SK-N-SH (cell line): Measurements from ENCODE around the gene CLPTM1L. TPM values are rescaled to one million over a fixed set of nuclear protein-coding genes. Genes with fewer than 3 reads are reported as not detected.

Experiments
- CTCF ChIA-PET: fragments of 300-600, 350-600 bp; formaldehyde crosslinking; extraction: SDS; loops from one replicate; lab custom pipeline; 2021; lab: Yijun Ruan, JAX
- POLR2A ChIA-PET: fragments of 350-600 bp; sonication (Branson Sonifier 250); formaldehyde crosslinking; extraction: SDS; loops from one replicate; lab custom pipeline; 2020; ENCODE audit warnings: antibody characterized with exemption, inconsistent platforms; lab: Yijun Ruan, JAX
- DNase-seq: peaks from one replicate; pipeline ENCODE4 v3.0.0; 2012
- H2AFZ ChIP-seq: fragments of 200-600 bp; sonication (generic); 2 replicates; pipeline ENCODE4 v1.8.1; 2016; ENCODE audit warnings: antibody characterized with exemption, mild to moderate bottlenecking, low read depth
- H3F3A ChIP-seq: fragments of 200-600 bp; sonication (generic); replicated peaks from 2 replicates; pipeline ENCODE3; 2016; ENCODE audit warnings: antibody characterized with exemption, mild to moderate bottlenecking; ENCODE audit not compliant: insufficient read depth
- H3K27ac ChIP-seq, 2 experiments: fragments of 200-500 bp in 1 of 2; fragments of 200-600 bp in 1 of 2; sonication (Bioruptor generic) in 1 of 2; sonication (generic), shearing (Covaris generic) in 1 of 2; 2 replicates each; pipeline versions ENCODE4 v1.5.1 to v1.6.1; 2014 to 2016; ENCODE audit warnings: low read depth in 2 of 2, inconsistent platforms in 1 of 2, low read length in 1 of 2, mild to moderate bottlenecking in 1 of 2, mixed read lengths in 1 of 2
- H3K27me3 ChIP-seq: fragments of 200-600 bp; sonication (generic), shearing (Covaris generic); 2 replicates; pipeline ENCODE4 v1.6.1; 2016; ENCODE audit warnings: mixed run types; ENCODE audit not compliant: insufficient read depth
- H3K36me3 ChIP-seq, 2 experiments: fragments of 200-500 bp in 1 of 2; fragments of 200-600 bp in 1 of 2; sonication (Bioruptor generic) in 1 of 2; sonication (generic) in 1 of 2; replicated peaks in 1 of 2; 2 replicates each; pipeline versions ENCODE3 to v1.5.1; 2014 to 2016; ENCODE audit warnings: low read length in 1 of 2, mild to moderate bottlenecking in 1 of 2; ENCODE audit not compliant: insufficient read depth in 2 of 2, control insufficient read depth in 1 of 2
- H3K4me1 ChIP-seq, 2 experiments: fragments of 200-500 bp in 1 of 2; fragments of 200-600 bp in 1 of 2; sonication (Bioruptor generic) in 1 of 2; sonication (generic), shearing (Covaris generic) in 1 of 2; 2 replicates each; pipeline versions ENCODE4 v1.5.1 to v1.6.1; 2014 to 2016; ENCODE audit warnings: low read depth in 1 of 2, low read length in 1 of 2, mixed run types in 1 of 2; ENCODE audit not compliant: insufficient read depth in 2 of 2, control insufficient read depth in 1 of 2
- H3K4me2 ChIP-seq: fragments of 200-600 bp; sonication (generic), shearing (Covaris generic); 2 replicates; pipeline ENCODE4 v1.6.1; 2017; ENCODE audit warnings: mixed run types
- H3K4me3 ChIP-seq, 2 experiments: fragments of 200-500 bp in 1 of 2; fragments of 200-600 bp in 1 of 2; sonication (Bioruptor generic) in 1 of 2; sonication (generic), shearing (Covaris generic) in 1 of 2; 2 replicates each; pipeline versions ENCODE4 v1.5.1 to v1.8.1; 2014 to 2016; ENCODE audit warnings: low read depth in 2 of 2, inconsistent platforms in 1 of 2, low read length in 1 of 2, mild to moderate bottlenecking in 1 of 2, mixed read lengths in 1 of 2, moderate library complexity in 1 of 2
- H3K79me2 ChIP-seq: fragments of 200-600 bp; sonication (generic); 2 replicates; pipeline ENCODE4 v1.8.1; 2017; ENCODE audit warnings: mild to moderate bottlenecking; ENCODE audit not compliant: insufficient read depth
- H3K9ac ChIP-seq: fragments of 200-600 bp; sonication (generic); 2 replicates; pipeline ENCODE4 v1.6.1; 2017; ENCODE audit warnings: mixed run types
- H3K9me2 ChIP-seq: fragments of 200-600 bp; sonication (generic); 2 replicates; pipeline ENCODE4 v1.6.1; 2017; ENCODE audit warnings: mixed run types
- H3K9me3 ChIP-seq: fragments of 200-600 bp; sonication (generic); 2 replicates; pipeline ENCODE4 v1.6.1; 2017; ENCODE audit warnings: mixed run types, mild to moderate bottlenecking, moderate library complexity
- H4K20me1 ChIP-seq: fragments of 200-600 bp; sonication (generic); 2 replicates; pipeline ENCODE4 v1.6.1; 2017; ENCODE audit warnings: mild to moderate bottlenecking, mixed run types; ENCODE audit not compliant: insufficient read depth
- CHD2 ChIP-seq: fragments of 150-350 bp; IDR thresholded peaks from 2 replicates; pipeline ENCODE4 v1.6.1; 2018; ENCODE audit warnings: low read length; ENCODE audit not compliant: partially characterized antibody
- EZH2phosphoT487 ChIP-seq: fragments of 200-600 bp; sonication (generic); IDR thresholded peaks from 2 replicates; pipeline ENCODE4 v1.6.1; 2017; ENCODE audit warnings: low read depth, mixed run types, mild to moderate bottlenecking, antibody characterized with exemption, moderate library complexity, borderline replicate concordance
- FOXM1 ChIP-seq: IDR thresholded peaks from 2 replicates; pipeline ENCODE4 v1.4.0; 2012; ENCODE audit warnings: low read depth, mild to moderate bottlenecking
- MAX ChIP-seq: IDR thresholded peaks from 2 replicates; pipeline ENCODE4 v1.4.0; 2012; ENCODE audit warnings: low read depth
- NFIC ChIP-seq: IDR thresholded peaks from 2 replicates; pipeline ENCODE4 v1.4.0; 2012; ENCODE audit warnings: borderline replicate concordance
- PBX3 ChIP-seq: IDR thresholded peaks from 2 replicates; pipeline ENCODE4; 2012
- POLR2AphosphoS5 ChIP-seq: IDR thresholded peaks from 2 replicates; pipeline ENCODE4 v1.6.1; 2012; ENCODE audit warnings: low read depth, low read length
- RAD21 ChIP-seq: IDR thresholded peaks from 2 replicates; pipeline ENCODE4 v1.6.1; 2012; ENCODE audit warnings: mild to moderate bottlenecking, low read length
- RFX5 ChIP-seq: IDR thresholded peaks from 2 replicates; pipeline ENCODE4 v1.6.1; 2012; ENCODE audit warnings: mild to moderate bottlenecking, improper control_type of control experiment, low read length
- SIN3A ChIP-seq: IDR thresholded peaks from 2 replicates; pipeline ENCODE4 v1.6.1; 2012; ENCODE audit warnings: low read depth, mild to moderate bottlenecking, low read length, moderate library complexity, borderline replicate concordance
- TAF1 ChIP-seq: IDR thresholded peaks from 2 replicates; pipeline ENCODE4 v1.6.1; 2012; ENCODE audit warnings: low read depth, mild to moderate bottlenecking, low read length, moderate library complexity, borderline replicate concordance
- TEAD4 ChIP-seq: IDR thresholded peaks from 2 replicates; pipeline ENCODE4 v1.4.0; 2012; ENCODE audit warnings: mild to moderate bottlenecking, borderline replicate concordance; ENCODE audit not compliant: insufficient read depth
- WGBS: methylation state at CpG from one replicate; pipeline ENCODE4 v1.1.6; 2017; ENCODE audit warnings: low lambda C conversion rate; 5-methylcytosine and 5-hydroxymethylcytosine counted together
- polyA plus RNA-seq, 3 experiments: library from polyadenylated mRNA; depleted of rRNA; stranded (reverse); fragments of >200 nt; gene quantifications; 2 replicates each; pipeline ENCODE4 v1.2.3, GENCODE V29; 2012
- TF ChIP-seq, protein P1 (sequence below): fragments of 150-350 bp; IDR thresholded peaks from 2 replicates; pipeline ENCODE4 v1.6.1; 2016; ENCODE audit warnings: mild to moderate bottlenecking, low read depth, low read length

The CLPTM1L gene
- polyA plus RNA-seq, 1 of the 3 experiments (the other 2 are of a cell fraction), result 202 TPM

DNA sequence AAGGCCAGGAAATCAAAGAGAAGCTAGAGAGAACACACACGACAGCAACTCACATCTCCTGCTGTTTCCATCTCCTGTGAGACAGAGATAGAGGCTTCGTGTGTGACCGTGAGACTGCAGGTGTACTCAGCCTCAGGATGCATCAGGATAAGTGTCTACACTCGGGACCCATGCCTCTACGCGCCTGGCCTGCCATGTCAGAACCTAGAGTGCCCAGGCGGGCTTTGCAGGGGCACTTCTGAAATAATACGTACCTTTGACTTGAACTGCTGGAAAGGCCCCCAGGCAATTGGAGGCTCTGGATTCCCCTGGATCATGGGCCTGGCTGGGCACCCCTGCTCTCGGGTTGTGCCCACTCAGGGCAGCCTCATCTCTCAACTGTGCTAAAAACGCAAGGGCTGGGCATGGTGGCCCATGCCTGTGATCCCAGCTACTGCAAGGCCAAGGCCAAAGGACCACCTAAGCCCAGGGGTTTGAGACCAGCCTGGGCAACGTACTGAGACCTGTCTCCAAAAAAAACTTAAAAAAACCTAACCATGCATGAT lies 13.0 kb downstream of the CLPTM1L start (continued):
- TF ChIP-seq SIN3A (no peak), PBX3 (no peak), TAF1 (no peak), EZH2phosphoT487 (no peak)

- CTCF ChIA-PET, result no interaction called here
- no peak overlapping the region for H3K9ac ChIP-seq
- H3K4me2 ChIP-seq, result no peak overlapping the region
- no peaks in the 10 kb centered on the region for H3K27me3 ChIP-seq
- H3K27ac ChIP-seq, result no peak overlapping the region
- no peak for TF ChIP-seq RFX5
- no peak for TF ChIP-seq TAF1
- TF ChIP-seq CHD2, result no peak
- TF ChIP-seq RAD21, result no peak
- TF ChIP-seq, protein P1, sequence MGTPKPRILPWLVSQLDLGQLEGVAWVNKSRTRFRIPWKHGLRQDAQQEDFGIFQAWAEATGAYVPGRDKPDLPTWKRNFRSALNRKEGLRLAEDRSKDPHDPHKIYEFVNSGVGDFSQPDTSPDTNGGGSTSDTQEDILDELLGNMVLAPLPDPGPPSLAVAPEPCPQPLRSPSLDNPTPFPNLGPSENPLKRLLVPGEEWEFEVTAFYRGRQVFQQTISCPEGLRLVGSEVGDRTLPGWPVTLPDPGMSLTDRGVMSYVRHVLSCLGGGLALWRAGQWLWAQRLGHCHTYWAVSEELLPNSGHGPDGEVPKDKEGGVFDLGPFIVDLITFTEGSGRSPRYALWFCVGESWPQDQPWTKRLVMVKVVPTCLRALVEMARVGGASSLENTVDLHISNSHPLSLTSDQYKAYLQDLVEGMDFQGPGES, result no peak
- no peak for TF ChIP-seq TEAD4
- no peak for TF ChIP-seq FOXM1
- TF ChIP-seq NFIC, result no peak
- TF ChIP-seq MAX, result no peak
- TF ChIP-seq POLR2AphosphoS5, result no peak
- peaks cover 30% of the 10 kb centered on the region for H3F3A ChIP-seq
- POLR2A ChIA-PET, result no interaction called here
- no peak overlapping the region for H2AFZ ChIP-seq
- peaks cover 15 to 61% of the 10 kb centered on the region in 2 experiments for H3K36me3 ChIP-seq
- no peaks in the 10 kb centered on the region for H3K4me1 ChIP-seq
- 95% methylated on average over 22 of the region's 35 CpGs for WGBS
- H3K4me3 ChIP-seq, result no peak overlapping the region
- no peaks in the 10 kb centered on the region for H3K9me3 ChIP-seq
- H3K79me2 ChIP-seq, result peaks cover 6% of the 10 kb centered on the region; the same call in 1 of the 2 replicates
- peaks cover 10% of the 10 kb centered on the region; the same call in 1 of the 2 replicates for H4K20me1 ChIP-seq
- H3K9me2 ChIP-seq, result no peaks in the 10 kb centered on the region
- DNase-seq, result no peak
Measured at GRCh38 chr5:1330847-1331831, 13.8 kb downstream of the CLPTM1L start.
